Smooth muscle cell (in vitro differentiated cells): Measurements from ENCODE around the gene GPS2. TPM values are rescaled to one million over a fixed set of nuclear protein-coding genes. Genes with fewer than 3 reads are reported as not detected.
"Not testable (repeated sequence)": the region's sequence is repeated elsewhere in the genome, so short reads cannot be mapped to it uniquely, and the experiment has no call there.

Experiments used
- DNase-seq: peaks from one replicate; lab custom pipeline; 2025; ENCODE audit not compliant: unreplicated experiment; lab: John Stamatoyannopoulos, UW
- H2AFZ ChIP-seq: fragments of 200-600 bp; sonication (generic); 2 replicates; pipeline ENCODE4 v1.6.0; 2016; ENCODE audit warnings: antibody characterized with exemption, low read depth, mild to moderate bottlenecking
- H3F3A ChIP-seq: fragments of 200-600 bp; sonication (generic); 2 replicates; pipeline ENCODE4 v1.6.0; 2017; ENCODE audit warnings: antibody characterized with exemption, low read depth
- H3K27ac ChIP-seq: fragments of 200-600 bp; sonication (generic); 2 replicates; pipeline ENCODE4 v1.5.1; 2016; ENCODE audit warnings: low read depth, mild to moderate bottlenecking
- H3K27me3 ChIP-seq: fragments of 200-600 bp; sonication (generic); 2 replicates; pipeline ENCODE4 v1.6.1; 2016; ENCODE audit warnings: low read depth, mild to moderate bottlenecking
- H3K36me3 ChIP-seq: fragments of 200-600 bp; sonication (generic); 2 replicates; pipeline ENCODE4 v1.5.1; 2016; ENCODE audit warnings: low read depth
- H3K4me1 ChIP-seq: fragments of 200-600 bp; sonication (generic); 2 replicates; pipeline ENCODE4 v1.5.1; 2016; ENCODE audit warnings: low read depth
- H3K4me2 ChIP-seq: fragments of 200-600 bp; sonication (generic); 2 replicates; pipeline ENCODE4 v1.6.0; 2016; ENCODE audit warnings: mild to moderate bottlenecking
- H3K4me3 ChIP-seq: fragments of 200-600 bp; sonication (generic); 2 replicates; pipeline ENCODE4 v1.5.1; 2016; ENCODE audit warnings: mild to moderate bottlenecking
- H3K79me2 ChIP-seq: fragments of 200-600 bp; sonication (generic); 2 replicates; pipeline ENCODE4 v1.6.0; 2016; ENCODE audit warnings: low read depth, mild to moderate bottlenecking
- H3K9ac ChIP-seq: fragments of 200-600 bp; sonication (generic); 2 replicates; pipeline ENCODE4 v1.6.0; 2016; ENCODE audit warnings: low read depth
- H3K9me3 ChIP-seq: fragments of 200-600 bp; sonication (generic); replicated peaks from 2 replicates; pipeline ENCODE4 v1.5.1; 2016; ENCODE audit warnings: low read depth
- H4K20me1 ChIP-seq: fragments of 200-600 bp; sonication (generic); 2 replicates; pipeline ENCODE4 v1.6.0; 2016; ENCODE audit warnings: low read depth
- WGBS: methylation state at CpG from one replicate; pipeline ENCODE4 v1.1.7; 2016; ENCODE audit warnings: low lambda C conversion rate; 5-methylcytosine and 5-hydroxymethylcytosine counted together
- polyA plus RNA-seq: library from polyadenylated mRNA; unstranded; fragments of >200 nt; fragmentation: Nextera tagmentation; extraction: Ambion mirVana; gene quantifications from 2 replicates; pipeline ENCODE4 v1.2.1, GENCODE V29; 2016
- total RNA-seq: library from RNA; depleted of rRNA; stranded (reverse); fragments of >200 nt; gene quantifications from 2 replicates; pipeline ENCODE4 v1.2.3, GENCODE V29; 2014
- TF ChIP-seq, protein P1 (sequence below): fragments of 200-600 bp; sonication (generic); IDR thresholded peaks from 2 replicates; pipeline ENCODE4 v1.5.1; 2017; ENCODE audit warnings: borderline replicate concordance, mild to moderate bottlenecking, antibody characterized with exemption; ENCODE audit not compliant: insufficient read depth, poor library complexity, severe bottlenecking

Gene GPS2
- total and polyA plus RNA-seq, 2 experiments from 2014 or later = 40.3 to 77.0 TPM

DNA sequence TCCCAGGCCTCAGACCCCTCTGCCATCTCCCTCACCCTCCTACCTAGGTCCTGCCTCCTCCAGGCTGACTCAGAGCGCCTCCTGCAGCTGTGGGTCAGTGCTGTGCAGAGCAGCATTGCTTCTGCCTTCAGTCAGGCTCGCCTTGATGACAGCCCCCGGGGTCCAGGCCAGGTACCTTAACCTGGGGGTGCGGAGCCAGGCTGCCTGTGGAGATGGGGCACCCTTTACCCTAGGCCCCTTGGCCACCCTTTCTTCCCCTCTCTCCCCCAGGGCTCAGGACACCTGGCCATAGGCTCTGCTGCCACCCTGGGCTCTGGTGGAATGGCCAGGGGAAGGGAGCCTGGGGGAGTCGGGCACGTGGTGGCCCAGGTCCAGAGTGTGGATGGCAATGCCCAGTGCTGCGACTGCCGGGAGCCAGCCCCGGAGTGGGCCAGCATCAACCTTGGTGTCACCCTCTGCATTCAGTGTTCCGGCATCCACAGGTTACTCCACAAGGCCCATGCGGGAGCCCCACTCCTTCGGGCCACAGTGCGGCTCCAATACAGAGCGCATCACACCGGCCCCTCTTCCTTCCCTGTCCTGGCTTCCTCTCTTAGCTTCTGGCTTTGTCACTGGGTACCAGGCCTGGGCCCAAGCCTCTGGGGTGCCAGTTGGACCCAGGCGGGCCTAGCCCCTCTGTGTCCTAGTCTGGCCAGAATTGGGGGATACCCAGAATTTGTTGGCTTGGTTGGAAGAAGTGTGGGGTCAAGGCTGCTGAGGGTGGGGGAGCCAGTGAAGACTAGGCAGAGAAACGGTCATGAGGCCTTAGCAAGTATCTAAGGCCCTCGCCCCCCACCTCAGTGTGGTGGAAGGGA, 31.8 kb upstream of the GPS2 start:
- DNase-seq = no peak
- Histone ChIP-seq H3K27me3 (no peaks in the 10 kb centered on the region), H3K9me3 (no peaks in the 10 kb centered on the region), H3K4me2 (no peak overlapping the region), H4K20me1 (peaks cover 15% of the 10 kb centered on the region), H2AFZ (no peak overlapping the region), H3K79me2 (peaks cover 12% of the 10 kb centered on the region), H3K27ac (no peak overlapping the region), H3K4me1 (peaks cover 11% of the 10 kb centered on the region), H3K4me3 (no peak overlapping the region), H3K36me3 (no peaks in the 10 kb centered on the region), H3F3A (peaks cover 3% of the 10 kb centered on the region), H3K9ac (no peak overlapping the region)
- 89% methylated on average over 16 of the region's 18 CpGs for WGBS
- TF ChIP-seq, protein P1, sequence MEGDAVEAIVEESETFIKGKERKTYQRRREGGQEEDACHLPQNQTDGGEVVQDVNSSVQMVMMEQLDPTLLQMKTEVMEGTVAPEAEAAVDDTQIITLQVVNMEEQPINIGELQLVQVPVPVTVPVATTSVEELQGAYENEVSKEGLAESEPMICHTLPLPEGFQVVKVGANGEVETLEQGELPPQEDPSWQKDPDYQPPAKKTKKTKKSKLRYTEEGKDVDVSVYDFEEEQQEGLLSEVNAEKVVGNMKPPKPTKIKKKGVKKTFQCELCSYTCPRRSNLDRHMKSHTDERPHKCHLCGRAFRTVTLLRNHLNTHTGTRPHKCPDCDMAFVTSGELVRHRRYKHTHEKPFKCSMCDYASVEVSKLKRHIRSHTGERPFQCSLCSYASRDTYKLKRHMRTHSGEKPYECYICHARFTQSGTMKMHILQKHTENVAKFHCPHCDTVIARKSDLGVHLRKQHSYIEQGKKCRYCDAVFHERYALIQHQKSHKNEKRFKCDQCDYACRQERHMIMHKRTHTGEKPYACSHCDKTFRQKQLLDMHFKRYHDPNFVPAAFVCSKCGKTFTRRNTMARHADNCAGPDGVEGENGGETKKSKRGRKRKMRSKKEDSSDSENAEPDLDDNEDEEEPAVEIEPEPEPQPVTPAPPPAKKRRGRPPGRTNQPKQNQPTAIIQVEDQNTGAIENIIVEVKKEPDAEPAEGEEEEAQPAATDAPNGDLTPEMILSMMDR = no peak

DNA sequence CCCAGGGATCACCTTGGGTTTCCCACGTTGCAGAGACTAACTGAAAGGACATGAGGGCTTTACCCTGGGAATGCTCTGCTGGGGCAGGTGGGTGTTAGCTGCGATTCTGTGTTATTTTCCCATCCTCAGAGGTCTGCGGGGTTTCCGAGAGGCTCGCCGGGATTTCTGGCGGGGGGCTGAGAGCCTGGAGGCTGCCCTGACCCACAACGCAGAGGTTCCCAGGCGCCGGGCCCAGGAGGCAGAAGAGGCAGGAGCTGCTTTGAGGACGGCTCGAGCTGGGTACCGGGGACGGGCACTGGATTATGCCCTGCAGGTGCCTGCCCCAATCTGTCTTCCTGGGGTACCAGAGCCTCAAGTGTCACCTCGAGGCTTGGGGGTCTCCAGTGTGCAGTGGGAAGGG, 28.1 kb upstream of the GPS2 start:
- Histone ChIP-seq H3K36me3 (no peaks in the 10 kb centered on the region), H3K27me3 (no peaks in the 10 kb centered on the region), H3K4me2 (no peak overlapping the region), H3K27ac (no peak overlapping the region), H4K20me1 (peaks cover 9% of the 10 kb centered on the region), H3K9ac (no peak overlapping the region), H3K4me1 (no peaks in the 10 kb centered on the region), H3K9me3 (no peaks in the 10 kb centered on the region), H3K79me2 (no peaks in the 10 kb centered on the region), H3K4me3 (no peak overlapping the region), H3F3A (no peaks in the 10 kb centered on the region), H2AFZ (no peak overlapping the region)
- DNase-seq = no peak
- TF ChIP-seq, protein P1 = no peak
- WGBS = 92% methylated on average over 15 of the region's 15 CpGs

DNA sequence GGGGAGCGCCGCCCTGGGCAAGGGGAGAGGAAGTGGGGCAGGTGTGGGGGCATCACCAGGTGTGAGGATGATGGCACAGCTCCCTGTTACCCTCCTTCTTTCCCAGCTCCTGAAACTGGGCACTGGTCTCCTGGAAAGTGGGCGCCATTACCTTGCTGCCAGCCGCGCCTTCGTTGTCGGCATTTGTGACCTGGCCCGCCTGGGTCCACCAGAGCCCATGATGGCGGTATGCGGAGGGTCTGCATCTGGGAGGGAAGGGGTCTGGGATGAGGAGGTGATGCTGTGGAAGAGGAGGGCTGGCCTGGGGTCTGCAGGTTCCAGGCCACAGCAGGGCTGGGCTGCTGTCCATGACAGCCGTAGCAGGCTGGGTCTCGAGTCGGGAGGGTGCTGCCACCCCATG, 26.7 kb upstream of the GPS2 start:
- no peaks in the 10 kb centered on the region for H3K36me3 ChIP-seq
- WGBS = 95% methylated on average over 12 of the region's 13 CpGs
- TF ChIP-seq, protein P1 = no peak

DNA sequence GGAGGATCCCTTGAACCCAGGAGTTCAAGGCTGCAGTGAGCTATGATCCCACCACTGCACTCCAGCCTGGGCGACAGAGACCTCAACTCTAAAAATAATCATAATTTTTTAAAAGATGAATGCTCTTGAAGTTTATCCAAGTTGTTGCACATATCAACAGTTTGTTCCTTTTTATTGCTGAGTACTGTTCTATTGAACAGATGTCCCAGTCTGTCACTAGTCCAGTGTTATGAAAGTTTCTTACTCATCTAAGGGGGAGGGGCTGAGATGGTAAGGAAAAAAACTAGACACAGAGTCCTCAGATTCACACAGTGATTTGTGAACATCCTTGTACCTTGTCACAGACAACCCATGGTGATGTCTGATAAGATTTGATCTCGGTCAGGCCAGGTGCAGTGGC, 25.0 kb upstream of the GPS2 start:
- no peaks in the 10 kb centered on the region for H4K20me1 ChIP-seq
- no peak overlapping the region for H3K4me3 ChIP-seq
- no peak overlapping the region for H3K9ac ChIP-seq
- H3K4me1 ChIP-seq = no peaks in the 10 kb centered on the region
- no peak for DNase-seq
- no peaks in the 10 kb centered on the region for H3K27me3 ChIP-seq
- H3F3A ChIP-seq = no peaks in the 10 kb centered on the region
- TF ChIP-seq, protein P1 = no peak
- H3K4me2 ChIP-seq = no peak overlapping the region
- no peaks in the 10 kb centered on the region for H3K36me3 ChIP-seq
- no peaks in the 10 kb centered on the region for H3K9me3 ChIP-seq
- no peak overlapping the region for H3K27ac ChIP-seq
- H2AFZ ChIP-seq = no peak overlapping the region
- H3K79me2 ChIP-seq = no peaks in the 10 kb centered on the region
- 96% methylated on average over 2 of the region's 2 CpGs for WGBS

More for the DNA sequence above, 26.7 kb upstream of the GPS2 start:
- no peak overlapping the region for H3K4me2 ChIP-seq
- H3K27me3 ChIP-seq = no peaks in the 10 kb centered on the region
- peaks cover 6% of the 10 kb centered on the region for H4K20me1 ChIP-seq
- H3K9ac ChIP-seq = no peak overlapping the region
- H3K27ac ChIP-seq = no peak overlapping the region
- no peak for DNase-seq
- H3K9me3 ChIP-seq = no peaks in the 10 kb centered on the region
- no peaks in the 10 kb centered on the region for H3F3A ChIP-seq
- H3K79me2 ChIP-seq = no peaks in the 10 kb centered on the region
- no peak overlapping the region for H2AFZ ChIP-seq
- H3K4me3 ChIP-seq = no peak overlapping the region
- no peaks in the 10 kb centered on the region for H3K4me1 ChIP-seq

DNA sequence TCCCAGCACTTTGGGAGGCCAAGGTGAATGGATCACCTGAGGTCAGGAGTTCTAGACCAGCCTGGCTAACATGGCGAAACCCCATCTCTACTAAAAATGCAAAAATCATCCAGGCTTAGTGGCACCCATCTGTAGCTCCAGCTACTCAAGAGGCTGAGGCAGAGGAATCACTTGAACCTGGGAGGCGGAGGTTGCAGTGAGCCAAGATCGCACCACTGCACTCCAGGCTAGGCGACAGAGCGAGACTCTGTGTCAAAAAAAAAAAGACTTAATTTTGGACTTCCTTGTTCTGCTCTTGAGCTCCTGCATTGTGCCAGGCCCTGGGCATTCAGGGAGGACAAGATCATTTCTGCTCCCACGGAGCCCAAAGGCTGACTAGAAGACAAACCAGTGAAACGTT, 22.4 kb upstream of the GPS2 start:
- not testable (repeated sequence) for H3K4me3 ChIP-seq, H3K27ac ChIP-seq, H3F3A ChIP-seq, H3K4me2 ChIP-seq, H3K9ac ChIP-seq, H3K36me3 ChIP-seq, DNase-seq, H3K79me2 ChIP-seq, H4K20me1 ChIP-seq, H2AFZ ChIP-seq, H3K9me3 ChIP-seq, H3K27me3 ChIP-seq, H3K4me1 ChIP-seq
- 96% methylated on average over 7 of the region's 7 CpGs for WGBS
